NT2/D1 (cell line): Measurements from ENCODE around the gene SMIM24.

ENCODE experiments used
- SUZ12 ChIP-seq: IDR thresholded peaks from 2 replicates; pipeline ENCODE4 v1.6.1; 2011; ENCODE audit not compliant: insufficient read length, insufficient read depth; ENCODE audit errors: extremely low read depth
- YY1 ChIP-seq: IDR thresholded peaks from 2 replicates; pipeline ENCODE4 v1.6.1; 2011; ENCODE audit not compliant: insufficient read length, insufficient read depth
- ZNF274 ChIP-seq: IDR thresholded peaks from 2 replicates; pipeline ENCODE4 v1.6.1; 2011; ENCODE audit warnings: mild to moderate bottlenecking, low read depth, low read length

DNA sequence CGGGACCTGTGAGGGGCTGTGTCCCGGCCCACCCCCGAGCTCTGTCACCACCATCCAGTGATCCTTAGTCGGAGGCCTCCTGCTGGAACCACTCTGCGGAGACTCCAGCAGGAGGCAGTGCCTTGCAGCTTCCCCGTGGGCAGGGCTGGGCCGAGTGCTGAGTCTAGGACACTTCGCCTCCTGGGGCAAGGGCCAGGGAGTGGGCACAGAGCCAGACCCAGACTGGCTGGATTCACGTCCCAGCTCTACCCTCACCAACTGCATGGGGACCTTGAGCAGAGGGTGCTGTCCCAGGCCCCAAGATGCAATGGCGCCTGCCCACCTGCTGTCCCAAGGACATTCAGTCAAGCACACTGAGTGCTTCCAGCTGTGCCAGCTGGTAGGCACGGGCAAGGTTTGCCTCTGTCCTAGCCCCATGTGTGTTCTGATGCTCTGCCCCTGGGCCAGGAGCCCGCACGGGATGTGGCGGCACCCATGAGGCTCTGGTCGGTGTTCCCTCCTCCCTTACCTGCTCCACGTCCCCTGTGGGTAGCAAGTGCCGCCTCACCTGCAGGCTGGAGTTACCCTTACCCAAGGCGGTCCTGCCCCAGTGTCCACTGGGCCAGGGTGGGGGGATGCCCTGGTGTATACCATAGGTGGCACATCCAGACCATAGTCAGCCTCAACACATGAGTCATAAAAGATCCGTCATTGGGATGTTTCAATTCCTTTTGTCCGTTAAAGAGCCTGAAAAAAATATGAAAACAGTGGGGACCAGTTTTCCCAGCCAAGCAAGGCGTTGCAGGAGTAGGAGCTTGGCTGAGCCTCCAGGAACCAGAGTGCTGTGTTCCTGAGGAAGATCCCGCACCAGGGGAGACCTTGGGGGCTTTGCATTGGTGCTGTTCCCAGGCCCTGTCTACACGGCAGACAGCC is 33.2 kb upstream of the SMIM24 start:
- no peak for TF ChIP-seq YY1
- TF ChIP-seq ZNF274 = no peak
- TF ChIP-seq SUZ12 = no peak
